ENCODE results near the gene PNPLA5.

PNPLA5 gene

GRCh38 chr22:43886231-43886630 is 5.6 kb downstream of the PNPLA5 start:
- in situ Hi-C loops (cut with MboI; ENCODE audit: low sequenced_read_pairs, unreplicated experiment), result no loop called here
- TF ChIP-seq, protein P1, sequence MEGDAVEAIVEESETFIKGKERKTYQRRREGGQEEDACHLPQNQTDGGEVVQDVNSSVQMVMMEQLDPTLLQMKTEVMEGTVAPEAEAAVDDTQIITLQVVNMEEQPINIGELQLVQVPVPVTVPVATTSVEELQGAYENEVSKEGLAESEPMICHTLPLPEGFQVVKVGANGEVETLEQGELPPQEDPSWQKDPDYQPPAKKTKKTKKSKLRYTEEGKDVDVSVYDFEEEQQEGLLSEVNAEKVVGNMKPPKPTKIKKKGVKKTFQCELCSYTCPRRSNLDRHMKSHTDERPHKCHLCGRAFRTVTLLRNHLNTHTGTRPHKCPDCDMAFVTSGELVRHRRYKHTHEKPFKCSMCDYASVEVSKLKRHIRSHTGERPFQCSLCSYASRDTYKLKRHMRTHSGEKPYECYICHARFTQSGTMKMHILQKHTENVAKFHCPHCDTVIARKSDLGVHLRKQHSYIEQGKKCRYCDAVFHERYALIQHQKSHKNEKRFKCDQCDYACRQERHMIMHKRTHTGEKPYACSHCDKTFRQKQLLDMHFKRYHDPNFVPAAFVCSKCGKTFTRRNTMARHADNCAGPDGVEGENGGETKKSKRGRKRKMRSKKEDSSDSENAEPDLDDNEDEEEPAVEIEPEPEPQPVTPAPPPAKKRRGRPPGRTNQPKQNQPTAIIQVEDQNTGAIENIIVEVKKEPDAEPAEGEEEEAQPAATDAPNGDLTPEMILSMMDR (IDR thresholded peaks at IDR 0.05; ENCODE audit: borderline replicate concordance, control extremely low read depth, extremely low read depth, insufficient read depth, missing control alignments), result no peak
- no peak for DNase-seq (ENCODE audit: low spot score)

DNA sequence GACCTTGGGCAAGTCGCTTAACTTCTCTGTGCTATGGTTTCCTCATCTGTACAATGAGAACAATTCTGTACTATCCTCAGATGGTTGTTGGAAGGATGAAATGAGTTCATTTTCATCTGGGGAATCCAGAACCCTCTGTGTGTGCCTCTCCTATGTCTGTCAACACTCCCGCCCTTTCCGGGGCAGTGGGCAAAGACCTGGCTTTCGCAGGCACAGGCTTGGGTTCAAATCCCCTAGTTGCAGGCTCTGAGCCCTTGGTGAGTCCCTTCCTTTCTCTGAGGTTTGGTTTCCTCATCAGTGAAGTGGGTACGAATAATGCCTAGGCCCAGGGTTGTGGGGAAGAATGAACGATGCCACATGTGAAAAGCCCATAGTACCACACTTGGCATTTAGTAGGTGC is 6.0 kb downstream of the PNPLA5 start:
- in situ Hi-C loops (cut with MboI; ENCODE audit: low sequenced_read_pairs, unreplicated experiment), result no loop called here
- no peak for DNase-seq (ENCODE audit: low spot score)
- TF ChIP-seq, protein P1 (IDR thresholded peaks at IDR 0.05; ENCODE audit: borderline replicate concordance, control extremely low read depth, extremely low read depth, insufficient read depth, missing control alignments), result no peak

- in situ Hi-C loops (cut with MboI; ENCODE audit: low sequenced_read_pairs, unreplicated experiment), result no loop called here
- no peak for DNase-seq (ENCODE audit: low spot score)
- TF ChIP-seq, protein P1 (IDR thresholded peaks at IDR 0.05; ENCODE audit: borderline replicate concordance, control extremely low read depth, extremely low read depth, insufficient read depth, missing control alignments), result no peak
Observed at GRCh38 chr22:43885319-43885671, 6.5 kb downstream of the PNPLA5 start.

DNA sequence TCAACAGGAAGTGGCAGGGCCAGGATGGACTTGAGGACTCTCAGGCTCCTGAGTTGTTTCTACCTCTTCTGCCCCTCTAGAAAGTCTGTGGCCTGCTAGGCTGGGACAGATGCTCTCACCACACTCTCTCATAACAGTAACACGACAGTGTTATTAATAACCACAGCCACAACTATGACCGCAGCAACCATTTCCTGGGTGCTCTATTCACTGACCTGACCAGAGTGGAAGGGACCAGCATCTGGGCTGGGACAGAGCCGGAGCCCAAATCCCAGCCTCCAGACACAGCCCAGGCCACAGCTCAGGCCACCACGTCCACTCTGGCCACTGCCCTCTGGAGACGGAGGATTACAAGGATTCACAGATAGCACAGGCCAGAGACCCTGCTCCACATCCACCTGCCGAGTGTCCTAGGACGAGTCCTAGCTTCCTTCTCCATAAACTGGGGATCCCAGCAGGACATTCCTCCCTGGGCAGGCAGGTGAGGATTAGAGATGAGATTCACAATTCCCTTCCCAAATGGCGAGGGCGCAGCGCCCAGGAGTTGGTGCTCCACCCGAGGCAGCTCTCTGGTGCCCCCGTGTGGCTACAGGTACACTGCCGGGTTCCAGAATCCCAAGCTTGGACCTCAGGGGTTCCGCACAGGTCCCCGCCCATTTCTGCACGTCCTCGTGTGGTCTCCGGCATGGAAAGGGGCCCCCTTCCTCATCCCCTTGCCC is 7.1 kb downstream of the PNPLA5 start:
- peak; percentile 85 for DNase-seq (ENCODE audit: low spot score)
- in situ Hi-C loops (cut with MboI; ENCODE audit: low sequenced_read_pairs, unreplicated experiment), result no loop called here
- TF ChIP-seq, protein P1 (IDR thresholded peaks at IDR 0.05; ENCODE audit: borderline replicate concordance, control extremely low read depth, extremely low read depth, insufficient read depth, missing control alignments), result peak; percentile 81

DNA sequence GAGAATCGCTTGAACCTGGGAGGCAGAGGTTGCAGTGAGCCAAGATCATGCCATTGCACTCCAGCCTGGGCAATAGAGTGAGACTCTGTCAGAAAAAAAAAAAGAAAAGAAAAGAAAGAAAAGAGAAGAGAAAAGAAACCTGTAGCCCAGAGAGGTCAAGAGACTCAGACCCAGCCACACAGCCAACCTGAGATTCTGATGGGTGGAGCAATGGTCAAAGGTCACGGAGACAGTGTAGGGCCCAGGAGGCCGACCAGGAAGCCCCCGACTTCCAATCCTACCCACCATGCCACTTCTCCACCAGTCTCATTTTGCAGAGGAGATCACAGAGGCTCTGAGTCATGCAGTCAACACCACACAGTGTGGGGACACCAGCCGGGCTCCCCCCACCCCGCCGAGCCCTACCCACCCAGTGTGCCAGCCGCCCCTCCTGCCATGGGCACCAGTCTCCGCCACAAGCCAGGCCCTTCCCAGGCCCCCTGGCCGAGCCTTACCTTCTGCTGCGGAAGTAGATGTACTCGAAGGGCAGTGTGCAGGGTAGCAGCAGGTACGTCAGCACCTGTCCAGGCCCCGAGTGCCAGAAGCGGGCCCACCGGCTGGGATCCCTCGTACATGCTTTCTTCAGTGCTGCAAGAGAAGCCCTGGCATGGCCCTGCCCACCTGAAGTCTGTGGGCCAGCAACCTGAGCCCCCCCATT is 7.9 kb downstream of the PNPLA5 start:
- in situ Hi-C loops (cut with MboI; ENCODE audit: low sequenced_read_pairs, unreplicated experiment), result no loop called here
- DNase-seq (ENCODE audit: low spot score), result no peak
- TF ChIP-seq, protein P1 (IDR thresholded peaks at IDR 0.05; ENCODE audit: borderline replicate concordance, control extremely low read depth, extremely low read depth, insufficient read depth, missing control alignments), result no peak

- TF ChIP-seq, protein P1 (IDR thresholded peaks at IDR 0.05; ENCODE audit: borderline replicate concordance, control extremely low read depth, extremely low read depth, insufficient read depth, missing control alignments), result peak; percentile 72
- in situ Hi-C loops (cut with MboI; ENCODE audit: low sequenced_read_pairs, unreplicated experiment), result no loop called here
- DNase-seq (ENCODE audit: low spot score), result peak; percentile 89
Observed at GRCh38 chr22:43883012-43883661, 8.7 kb downstream of the PNPLA5 start.

Data from GM13976 (cell line).